Mononuclear cell (primary cell): Measurements from ENCODE around the gene SLC25A1. TPM values are rescaled to one million over a fixed set of nuclear protein-coding genes. Genes with fewer than 3 reads are reported as not detected.
"Not testable (repeated sequence)": the region's sequence is repeated elsewhere in the genome, so short reads cannot be mapped to it uniquely, and the experiment has no call there.

ENCODE experiments used
- H3K27me3 ChIP-seq: 2 replicates; pipeline ENCODE4 v1.6.0; 2011; ENCODE audit warnings: low read length, control low read depth; ENCODE audit not compliant: insufficient read depth
- H3K4me1 ChIP-seq: 2 replicates; pipeline ENCODE4 v1.5.1; 2011; ENCODE audit warnings: mild to moderate bottlenecking, low read length, control low read depth; ENCODE audit not compliant: insufficient read depth
- H3K4me3 ChIP-seq: 2 replicates; pipeline ENCODE4 v1.5.1; 2011; ENCODE audit warnings: mild to moderate bottlenecking, low read length, moderate library complexity
- H3K9me3 ChIP-seq: 2 replicates; pipeline ENCODE4 v1.5.1; 2011; ENCODE audit warnings: low read depth, mild to moderate bottlenecking, control low read depth, low read length
- total RNA-seq: library from RNA; depleted of rRNA; stranded (reverse); fragments of >200 nt; gene quantifications from one replicate; pipeline ENCODE4 v1.2.3, GENCODE V29; 2012

SLC25A1 gene
- total RNA-seq, 1 donor = 12.4 TPM

- Histone ChIP-seq H3K9me3 (no peaks in the 10 kb centered on the region), H3K4me3 (no peak overlapping the region), H3K27me3 (peaks cover 38% of the 10 kb centered on the region), H3K4me1 (peaks cover 25% of the 10 kb centered on the region)
These were observed 10.2 kb downstream of the SLC25A1 start for GRCh38 chr22:19168088-19168890.

- Histone ChIP-seq H3K27me3 (peaks cover 38% of the 10 kb centered on the region), H3K4me1 (peaks cover 15% of the 10 kb centered on the region), H3K4me3 (no peak overlapping the region), H3K9me3 (no peaks in the 10 kb centered on the region)
These were observed 11.2 kb downstream of the SLC25A1 start for GRCh38 chr22:19167106-19167869.

- Histone ChIP-seq H3K4me3 (no peak overlapping the region), H3K9me3 (no peaks in the 10 kb centered on the region), H3K27me3 (peaks cover 38% of the 10 kb centered on the region), H3K4me1 (peaks cover 11% of the 10 kb centered on the region)
These were observed 12.1 kb downstream of the SLC25A1 start for GRCh38 chr22:19166421-19166820.

GRCh38 chr22:19164425-19164824 is 14.1 kb downstream of the SLC25A1 start:
- Histone ChIP-seq H3K9me3 (no peaks in the 10 kb centered on the region), H3K4me3 (no peak overlapping the region), H3K4me1 (no peaks in the 10 kb centered on the region), H3K27me3 (peaks cover 24% of the 10 kb centered on the region)

- H3K27me3 ChIP-seq, H3K4me1 ChIP-seq, H3K4me3 ChIP-seq, H3K9me3 ChIP-seq: not testable (repeated sequence)
These were observed 19.9 kb downstream of the SLC25A1 start for GRCh38 chr22:19158649-19159048.

- H3K4me1 ChIP-seq, H3K9me3 ChIP-seq, H3K4me3 ChIP-seq: not testable (repeated sequence)
- peaks cover 16% of the 10 kb centered on the region for H3K27me3 ChIP-seq
These were observed 22.4 kb downstream of the SLC25A1 start for GRCh38 chr22:19156109-19156508.

GRCh38 chr22:19152942-19153883 is 25.3 kb downstream of the SLC25A1 start:
- peaks cover 6% of the 10 kb centered on the region for H3K4me1 ChIP-seq
- no peak overlapping the region for H3K4me3 ChIP-seq
- H3K27me3 ChIP-seq = peaks cover 37% of the 10 kb centered on the region
- H3K9me3 ChIP-seq = no peaks in the 10 kb centered on the region

- H3K27me3 ChIP-seq = peaks cover 45% of the 10 kb centered on the region
- no peaks in the 10 kb centered on the region for H3K9me3 ChIP-seq
- peaks cover 6% of the 10 kb centered on the region for H3K4me1 ChIP-seq
- H3K4me3 ChIP-seq = no peak overlapping the region
These were observed 27.0 kb downstream of the SLC25A1 start for GRCh38 chr22:19151329-19152191.

- Histone ChIP-seq H3K9me3 (no peaks in the 10 kb centered on the region), H3K27me3 (peaks cover 45% of the 10 kb centered on the region), H3K4me1 (peaks cover 6% of the 10 kb centered on the region), H3K4me3 (no peak overlapping the region)
These were observed 27.8 kb downstream of the SLC25A1 start for GRCh38 chr22:19150482-19151328.

- Histone ChIP-seq H3K4me1 (peaks cover 6% of the 10 kb centered on the region), H3K27me3 (peaks cover 45% of the 10 kb centered on the region), H3K4me3 (no peak within 1 kb of the TSS), H3K9me3 (no peaks in the 10 kb centered on the region)
These were observed 28.5 kb downstream of the SLC25A1 start, which contains the start of gene GSC2 for GRCh38 chr22:19149991-19150390. GSC2 (minus strand) TSS chr22:19150292; CDS start chr22:19150283, 9 bp downstream.

GRCh38 chr22:19149047-19149883 is 29.3 kb downstream of the SLC25A1 start:
- H3K9me3 ChIP-seq = no peaks in the 10 kb centered on the region
- H3K4me3 ChIP-seq = no peak overlapping the region
- H3K27me3 ChIP-seq = peaks cover 45% of the 10 kb centered on the region
- peaks cover 6% of the 10 kb centered on the region for H3K4me1 ChIP-seq

- H3K27me3 ChIP-seq = peaks cover 45% of the 10 kb centered on the region
These were observed 30.0 kb downstream of the SLC25A1 start for GRCh38 chr22:19148417-19149046.

More at GRCh38 chr22:19148417-19149046, 30.0 kb downstream of the SLC25A1 start:
- H3K4me3 ChIP-seq = no peak overlapping the region
- H3K9me3 ChIP-seq = no peaks in the 10 kb centered on the region
- H3K4me1 ChIP-seq = peaks cover 14% of the 10 kb centered on the region
